CD14-positive monocyte (primary cell): Measurements from ENCODE around the gene ALKBH6. TPM values are rescaled to one million over a fixed set of nuclear protein-coding genes. Genes with fewer than 3 reads are reported as not detected.

Experiments
- DNase-seq, 3 donors: peaks; one replicate each; pipeline ENCODE4 v3.0.0-alpha.2; 2011 to 2022
- H2AFZ ChIP-seq: 2 replicates; pipeline ENCODE4 v1.6.0; 2012; ENCODE audit warnings: mild to moderate bottlenecking, low read depth, low read length, inconsistent platforms; ENCODE audit not compliant: insufficient read depth, poor library complexity, severe bottlenecking
- H3K27ac ChIP-seq, 2 donors: 1 replicate in 1 of 2; 2 replicates in 1 of 2; pipeline ENCODE4 v1.5.1; 2012 to 2013; ENCODE audit warnings: low read length in 2 of 2, control low read depth in 1 of 2, inconsistent platforms in 1 of 2, low read depth in 1 of 2, mild to moderate bottlenecking in 1 of 2
- H3K27me3 ChIP-seq, 2 donors: one replicate each; pipeline versions ENCODE4 v1.6.0 to v1.6.1; 2011 to 2013; ENCODE audit warnings: low read length in 2 of 2; ENCODE audit not compliant: control insufficient read depth in 2 of 2, insufficient read depth in 2 of 2
- H3K36me3 ChIP-seq, 2 donors: replicated peaks in 1 of 2; 1 replicate in 1 of 2; 2 replicates in 1 of 2; pipeline versions ENCODE4 v1.5.1 to v1.6.1; 2012 to 2013; ENCODE audit warnings: low read length in 2 of 2, control low read depth in 1 of 2, inconsistent platforms in 1 of 2, mild to moderate bottlenecking in 1 of 2; ENCODE audit not compliant: insufficient read depth in 2 of 2, control insufficient read depth in 1 of 2
- H3K4me1 ChIP-seq, 2 donors: 1 replicate in 1 of 2; 2 replicates in 1 of 2; pipeline versions ENCODE4 v1.5.1 to v1.6.1; 2012 to 2013; ENCODE audit warnings: low read length in 2 of 2, control low read depth in 1 of 2, inconsistent platforms in 1 of 2, mild to moderate bottlenecking in 1 of 2, moderate library complexity in 1 of 2; ENCODE audit not compliant: insufficient read depth in 2 of 2, control insufficient read depth in 1 of 2
- H3K4me2 ChIP-seq: replicated peaks from 2 replicates; pipeline ENCODE3; 2012; ENCODE audit warnings: low read length, moderate library complexity, mild to moderate bottlenecking; ENCODE audit not compliant: poor library complexity, severe bottlenecking; ENCODE audit errors: extremely low read depth
- H3K4me3 ChIP-seq, 3 experiments: fragments of 200-600 bp in 1 of 3; sonication (generic) in 1 of 3; replicated peaks in 1 of 3; 1 replicate in 2 of 3; 2 replicates in 1 of 3; pipeline ENCODE4 v1.5.1; 2011 to 2013; ENCODE audit warnings: low read length in 3 of 3, mild to moderate bottlenecking in 3 of 3, control low read depth in 2 of 3, low read depth in 2 of 3, inconsistent platforms in 1 of 3, moderate library complexity in 1 of 3
- H3K79me2 ChIP-seq: 2 replicates; pipeline ENCODE4 v1.6.0; 2012; ENCODE audit warnings: mild to moderate bottlenecking, control low read depth, inconsistent platforms, low read length, moderate library complexity; ENCODE audit not compliant: insufficient read depth
- H3K9ac ChIP-seq: 2 replicates; pipeline ENCODE4 v1.6.0; 2017; ENCODE audit warnings: low read length, mild to moderate bottlenecking; ENCODE audit not compliant: insufficient read depth, poor library complexity, severe bottlenecking
- H3K9me3 ChIP-seq, 2 donors: replicated peaks in 1 of 2; 1 replicate in 1 of 2; 2 replicates in 1 of 2; pipeline versions ENCODE4 v1.5.1 to v1.6.1; 2012 to 2013; ENCODE audit warnings: low read length in 2 of 2, control low read depth in 1 of 2; ENCODE audit not compliant: control insufficient read depth in 1 of 2, insufficient read depth in 1 of 2
- H4K20me1 ChIP-seq: 2 replicates; pipeline ENCODE4 v1.6.0; 2012; ENCODE audit warnings: mild to moderate bottlenecking, low read length, control low read depth, moderate library complexity; ENCODE audit not compliant: insufficient read depth
- H3K27ac Mint-ChIP-seq, 7 donors: one replicate each; pipeline ENCODE4 v1.8.0; 2020; ENCODE audit warnings: mild to moderate bottlenecking in 7 of 7, mixed read lengths in 7 of 7, moderate library complexity in 6 of 7, inconsistent platforms in 2 of 7
- H3K27me3 Mint-ChIP-seq, 3 donors: one replicate each; pipeline ENCODE4 v1.8.0; 2021 to 2022; ENCODE audit warnings: low read depth in 3 of 3, mild to moderate bottlenecking in 3 of 3, mixed read lengths in 3 of 3, moderate library complexity in 3 of 3, inconsistent platforms in 1 of 3
- H3K36me3 Mint-ChIP-seq, 2 donors: one replicate each; pipeline ENCODE4 v1.8.0; 2020; ENCODE audit warnings: mixed read lengths in 2 of 2, inconsistent platforms in 1 of 2, mild to moderate bottlenecking in 1 of 2
- H3K4me1 Mint-ChIP-seq: one replicate; pipeline ENCODE4 v1.8.0; 2020; ENCODE audit warnings: mild to moderate bottlenecking, mixed read lengths
- H3K4me3 Mint-ChIP-seq, 2 donors: one replicate each; pipeline ENCODE4 v1.8.0; 2020; ENCODE audit warnings: mild to moderate bottlenecking in 2 of 2, mixed read lengths in 2 of 2, moderate library complexity in 1 of 2
- H3K9me3 Mint-ChIP-seq, 7 donors: one replicate each; pipeline ENCODE4 v1.8.0; 2020 to 2022; ENCODE audit warnings: mixed read lengths in 7 of 7, mild to moderate bottlenecking in 6 of 7, moderate library complexity in 6 of 7, inconsistent platforms in 2 of 7
- CTCF ChIP-seq: fragments of 200-600 bp; IDR thresholded peaks from one replicate; pipeline ENCODE4 v1.8.0; 2022; ENCODE audit warnings: antibody characterized with exemption, mild to moderate bottlenecking
- WGBS: methylation state at CpG from one replicate; pipeline ENCODE4 v1.1.5; 2013; ENCODE audit warnings: missing lambda C conversion rate; ENCODE audit not compliant: insufficient coverage; 5-methylcytosine and 5-hydroxymethylcytosine counted together
- intact Hi-C, 2 donors: fragments of 100-400 bp; cut with micrococcal nuclease; formaldehyde crosslinking; loops; one replicate each; pipeline versions ENCODE4 v1.15.0 to v1.15.1; 2023
- polyA plus RNA-seq, 3 donors: library from polyadenylated mRNA; depleted of rRNA in 1 of 3; unstranded in 2 of 3; stranded (reverse) in 1 of 3; fragments of 300-500 nt in 2 of 3; fragments of >200 nt in 1 of 3; fragmentation: Illumina TruSeq in 2 of 3; gene quantifications; 1 replicate in 2 of 3; 2 replicates in 1 of 3; pipeline ENCODE4 v1.2.3, GENCODE V29; 2012 to 2021

Gene ALKBH6
- polyA plus RNA-seq, 3 donors = 13.1 to 29.3 (median 16.1) TPM

DNA sequence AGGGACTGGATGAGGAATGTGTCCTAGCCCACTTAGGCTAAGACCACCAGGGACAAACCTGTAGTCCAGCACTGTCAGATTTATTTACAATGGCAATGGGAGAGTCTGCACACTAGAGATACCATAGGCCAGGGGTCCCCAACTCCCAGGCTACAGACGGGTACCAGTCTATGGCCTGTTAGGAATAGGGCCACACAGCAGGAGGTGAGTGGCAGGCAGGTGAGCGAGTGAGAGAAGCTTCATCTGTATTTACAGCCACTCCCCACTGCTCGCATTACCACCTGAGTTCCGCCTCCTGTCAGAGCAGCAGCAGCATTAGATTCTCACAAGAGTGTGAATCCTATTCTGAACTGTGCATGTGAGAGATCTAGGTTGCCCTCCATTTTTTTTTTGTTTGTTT, 37.6 kb upstream of the ALKBH6 start:
- Mint-ChIP-seq H3K9me3 (no peaks in the 10 kb centered on the region), H3K4me3 (no peak overlapping the region), H3K36me3 (no peaks in the 10 kb centered on the region), H3K27me3 (peaks cover 0 to 1% (median 0%) of the 10 kb centered on the region in 3 donors), H3K27ac (peak overlapping the region in 1 of 7 donors; percentile 50), H3K4me1 (peaks cover 16% of the 10 kb centered on the region)
- Histone ChIP-seq H4K20me1 (no peaks in the 10 kb centered on the region), H3K4me2 (no peak overlapping the region), H3K9me3 (no peaks in the 10 kb centered on the region), H3K4me1 (peaks cover 12 to 18% of the 10 kb centered on the region in 2 donors), H3K79me2 (peaks cover 17% of the 10 kb centered on the region), H3K9ac (no peak overlapping the region), H3K27ac (no peak overlapping the region), H2AFZ (no peak overlapping the region), H3K4me3 (no peak overlapping the region), H3K36me3 (no peaks in the 10 kb centered on the region), H3K27me3 (no peaks in the 10 kb centered on the region)
- no peak for TF ChIP-seq CTCF
- no CpG with 5 or more reads among the region's 4 CpGs for WGBS
- intact Hi-C loops = loop anchor here (5.0 to 10.0 kb wide), 4 partner anchors 39 to 277 kb away; partner anchors contain the start of genes ALKBH6 (in 1 of the 2), ARHGAP33 (in 1 of the 2), HCST (in 1 of the 2) and NFKBID (in 1 of the 2)
- no peak for DNase-seq

DNA sequence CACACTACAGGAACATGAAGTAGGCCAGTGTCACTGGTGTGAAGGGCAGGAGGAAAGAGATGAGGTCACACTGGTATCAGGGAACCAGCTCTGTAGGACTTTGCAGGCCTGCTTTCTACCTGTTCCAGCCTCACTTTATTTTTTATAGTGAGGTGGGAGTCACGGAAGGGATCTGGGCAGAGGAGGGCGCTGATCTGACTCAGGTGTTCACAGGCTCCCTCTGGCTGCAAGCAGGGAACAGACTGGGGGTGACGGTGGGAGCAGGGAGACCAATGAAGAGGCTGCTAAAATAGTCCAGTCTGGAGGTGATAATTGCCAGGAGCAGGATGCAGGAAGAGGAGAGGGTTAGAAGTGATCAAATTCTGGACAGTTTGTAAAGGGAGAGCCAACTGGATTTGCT, 37.2 kb upstream of the ALKBH6 start:
- no peak for DNase-seq
- no peak overlapping the region for H3K4me3 ChIP-seq
- Mint-ChIP-seq H3K4me1 (peaks cover 14% of the 10 kb centered on the region), H3K36me3 (no peaks in the 10 kb centered on the region), H3K9me3 (no peaks in the 10 kb centered on the region), H3K27ac (peak overlapping the region in 1 of 7 donors; percentile 50), H3K27me3 (no peaks in the 10 kb centered on the region), H3K4me3 (no peak overlapping the region)
- H3K27ac ChIP-seq = no peak overlapping the region
- intact Hi-C loops = loop anchor here (5.0 to 10.0 kb wide), 4 partner anchors 39 to 276 kb away; partner anchors contain the start of genes ALKBH6 (in 1 of the 2), ARHGAP33 (in 1 of the 2), HCST (in 1 of the 2) and NFKBID (in 1 of the 2)
- H3K9ac ChIP-seq = no peak overlapping the region
- TF ChIP-seq CTCF = no peak
- no peaks in the 10 kb centered on the region for H3K27me3 ChIP-seq
- no peak overlapping the region for H2AFZ ChIP-seq
- no peaks in the 10 kb centered on the region for H3K9me3 ChIP-seq
- H4K20me1 ChIP-seq = no peaks in the 10 kb centered on the region
- 65% methylated on average over 2 of the region's 3 CpGs for WGBS
- no peak overlapping the region for H3K4me2 ChIP-seq
- peaks cover 12% of the 10 kb centered on the region for H3K79me2 ChIP-seq
- no peaks in the 10 kb centered on the region for H3K36me3 ChIP-seq
- H3K4me1 ChIP-seq = peaks cover 12 to 18% of the 10 kb centered on the region in 2 donors
